Endothelial cell (in vitro differentiated cells): ENCODE results near the gene CFH. TPM values are rescaled to one million over a fixed set of nuclear protein-coding genes. Genes with fewer than 3 reads are reported as not detected.
"Not testable (repeated sequence)": the region's sequence is repeated elsewhere in the genome, so short reads cannot be mapped to it uniquely, and the experiment has no call there.

Experiments used
- DNase-seq: peaks from one replicate; pipeline ENCODE4 v3.0.0; 2021; ENCODE audit warnings: low spot score
- H3K27ac Mint-ChIP-seq: one replicate; pipeline ENCODE4 v1.8.0; 2021; ENCODE audit warnings: mixed read lengths, inconsistent platforms; ENCODE audit not compliant: unreplicated experiment
- H3K27me3 Mint-ChIP-seq: one replicate; pipeline ENCODE4 v1.8.0; 2021; ENCODE audit warnings: mild to moderate bottlenecking, moderate library complexity, mixed read lengths, inconsistent platforms; ENCODE audit not compliant: unreplicated experiment
- H3K36me3 Mint-ChIP-seq: one replicate; pipeline ENCODE4 v1.8.0; 2021; ENCODE audit warnings: mild to moderate bottlenecking, low read depth, mixed read lengths, inconsistent platforms; ENCODE audit not compliant: unreplicated experiment
- H3K4me1 Mint-ChIP-seq: one replicate; pipeline ENCODE4 v1.8.0; 2021; ENCODE audit warnings: mild to moderate bottlenecking, mixed read lengths, inconsistent platforms; ENCODE audit not compliant: unreplicated experiment
- H3K4me3 Mint-ChIP-seq: one replicate; pipeline ENCODE4 v1.8.0; 2021; ENCODE audit warnings: mild to moderate bottlenecking, mixed read lengths, inconsistent platforms; ENCODE audit not compliant: unreplicated experiment
- H3K9me3 Mint-ChIP-seq: one replicate; pipeline ENCODE4 v1.8.0; 2021; ENCODE audit warnings: mixed read lengths, inconsistent platforms; ENCODE audit not compliant: unreplicated experiment
- total RNA-seq: library from RNA; stranded (reverse); fragmentation: NEBNext Ultra II Directional; extraction: Animal tissue kit (Norgen Biotek cat#: 25700); gene quantifications from one replicate; pipeline ENCODE4 v1.2.1, GENCODE V29; 2021; ENCODE audit not compliant: unreplicated experiment
- TF ChIP-seq, protein P1 (sequence below): fragments of 200-600 bp; sonication (generic); IDR thresholded peaks from one replicate; pipeline ENCODE4 v1.5.0; 2021; ENCODE audit warnings: antibody characterized with exemption; ENCODE audit not compliant: unreplicated experiment

Gene CFH
- total RNA-seq, 1 donor from 2014 or later = 67.9 TPM

DNA sequence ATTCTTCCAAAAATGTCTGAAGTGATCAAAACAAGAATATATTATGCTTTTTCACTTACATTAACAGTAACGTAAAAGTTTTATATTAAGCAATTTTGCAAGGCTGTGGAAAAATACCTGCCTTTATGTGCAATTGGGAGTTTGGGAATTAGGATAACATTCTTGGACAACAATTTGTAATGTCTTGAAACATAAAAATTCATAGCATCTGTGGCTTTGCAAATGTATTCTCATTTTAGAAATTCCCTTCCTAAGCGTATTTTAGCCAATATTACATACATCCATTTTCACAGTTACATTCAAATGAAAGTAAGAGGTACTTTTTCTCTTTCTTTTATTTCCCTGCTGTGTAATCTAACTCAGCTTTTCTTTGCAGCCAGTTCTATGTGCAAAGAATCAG lies 13.4 kb upstream of the CFH start:
- Mint-ChIP-seq H3K4me3 (no peak overlapping the region), H3K27me3 (no peaks in the 10 kb centered on the region), H3K9me3 (no peaks in the 10 kb centered on the region), H3K4me1 (no peaks in the 10 kb centered on the region), H3K27ac (no peak overlapping the region), H3K36me3 (no peaks in the 10 kb centered on the region)
- TF ChIP-seq, protein P1, sequence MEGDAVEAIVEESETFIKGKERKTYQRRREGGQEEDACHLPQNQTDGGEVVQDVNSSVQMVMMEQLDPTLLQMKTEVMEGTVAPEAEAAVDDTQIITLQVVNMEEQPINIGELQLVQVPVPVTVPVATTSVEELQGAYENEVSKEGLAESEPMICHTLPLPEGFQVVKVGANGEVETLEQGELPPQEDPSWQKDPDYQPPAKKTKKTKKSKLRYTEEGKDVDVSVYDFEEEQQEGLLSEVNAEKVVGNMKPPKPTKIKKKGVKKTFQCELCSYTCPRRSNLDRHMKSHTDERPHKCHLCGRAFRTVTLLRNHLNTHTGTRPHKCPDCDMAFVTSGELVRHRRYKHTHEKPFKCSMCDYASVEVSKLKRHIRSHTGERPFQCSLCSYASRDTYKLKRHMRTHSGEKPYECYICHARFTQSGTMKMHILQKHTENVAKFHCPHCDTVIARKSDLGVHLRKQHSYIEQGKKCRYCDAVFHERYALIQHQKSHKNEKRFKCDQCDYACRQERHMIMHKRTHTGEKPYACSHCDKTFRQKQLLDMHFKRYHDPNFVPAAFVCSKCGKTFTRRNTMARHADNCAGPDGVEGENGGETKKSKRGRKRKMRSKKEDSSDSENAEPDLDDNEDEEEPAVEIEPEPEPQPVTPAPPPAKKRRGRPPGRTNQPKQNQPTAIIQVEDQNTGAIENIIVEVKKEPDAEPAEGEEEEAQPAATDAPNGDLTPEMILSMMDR = no peak
- DNase-seq = no peak

DNA sequence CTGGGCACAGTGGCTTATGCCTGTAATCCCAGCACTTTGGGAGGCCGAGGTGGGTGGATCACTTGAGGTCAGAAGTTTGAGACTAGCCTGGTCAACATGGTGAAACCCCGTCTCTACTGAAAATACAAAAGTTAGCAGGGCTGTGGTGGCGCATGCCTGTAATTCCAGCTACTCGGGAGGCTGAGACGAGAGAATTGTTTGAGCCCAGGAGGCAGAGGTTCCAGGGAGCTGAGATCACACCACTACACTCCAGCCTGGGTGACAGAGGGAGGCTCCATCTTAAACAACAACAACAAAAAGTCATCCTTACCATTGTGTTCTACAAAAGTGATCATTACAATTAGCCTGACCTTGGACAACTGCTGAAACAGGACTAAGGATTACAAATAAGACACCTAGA lies 12.6 kb upstream of the CFH start:
- H3K9me3 Mint-ChIP-seq, H3K27me3 Mint-ChIP-seq, H3K4me1 Mint-ChIP-seq, DNase-seq, H3K27ac Mint-ChIP-seq, H3K4me3 Mint-ChIP-seq, H3K36me3 Mint-ChIP-seq: not testable (repeated sequence)

DNA sequence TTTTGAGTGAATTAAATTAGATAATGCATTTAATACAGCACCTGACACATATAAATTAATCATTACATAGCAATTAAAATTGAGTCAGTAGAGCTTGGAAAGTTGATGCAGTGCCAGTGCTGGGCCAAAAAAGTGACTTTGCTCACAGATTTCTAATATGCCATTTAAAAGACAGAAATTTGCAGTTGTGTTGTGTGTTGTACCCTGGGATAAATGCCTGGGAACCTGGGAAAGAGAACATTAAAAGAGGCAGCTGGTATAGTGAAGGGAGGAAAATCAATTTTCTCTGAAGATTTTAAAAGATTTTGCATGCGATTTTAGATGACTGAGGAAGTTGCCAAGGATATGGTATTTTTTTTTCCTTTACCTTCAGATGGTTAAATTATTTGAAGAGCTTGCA lies 10.9 kb upstream of the CFH start:
- TF ChIP-seq, protein P1 = no peak
- Mint-ChIP-seq H3K9me3 (no peaks in the 10 kb centered on the region), H3K27ac (no peak overlapping the region), H3K4me1 (no peaks in the 10 kb centered on the region), H3K4me3 (no peak overlapping the region), H3K27me3 (peaks cover 1% of the 10 kb centered on the region), H3K36me3 (no peaks in the 10 kb centered on the region)
- no peak for DNase-seq

DNA sequence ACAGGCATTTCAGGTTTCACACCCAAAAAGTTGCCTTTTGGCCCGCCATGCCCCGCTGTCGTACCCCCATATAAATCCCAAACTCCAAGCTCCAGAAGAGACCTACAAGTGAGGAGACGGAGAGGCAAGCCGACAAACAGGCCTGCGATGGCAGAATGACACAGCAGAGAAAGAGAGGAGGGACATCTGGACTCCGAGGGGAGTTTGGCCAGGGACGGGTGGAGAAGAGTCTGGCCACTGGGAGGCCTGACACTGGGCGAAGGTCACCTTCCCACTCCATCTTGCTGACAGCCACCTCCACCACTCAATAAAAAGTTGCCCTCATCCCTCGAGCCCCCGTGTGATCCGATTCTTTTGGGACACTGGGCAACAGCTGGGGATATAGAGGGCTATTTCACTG lies 1.9 kb upstream of the CFH start:
- DNase-seq = no peak
- H3K27me3 Mint-ChIP-seq = peaks cover 1% of the 10 kb centered on the region
- H3K27ac Mint-ChIP-seq = no peak overlapping the region
- peaks cover 11% of the 10 kb centered on the region for H3K4me1 Mint-ChIP-seq
- TF ChIP-seq, protein P1 = no peak
- no peak overlapping the region for H3K4me3 Mint-ChIP-seq
- no peaks in the 10 kb centered on the region for H3K9me3 Mint-ChIP-seq
- H3K36me3 Mint-ChIP-seq = no peaks in the 10 kb centered on the region

DNA sequence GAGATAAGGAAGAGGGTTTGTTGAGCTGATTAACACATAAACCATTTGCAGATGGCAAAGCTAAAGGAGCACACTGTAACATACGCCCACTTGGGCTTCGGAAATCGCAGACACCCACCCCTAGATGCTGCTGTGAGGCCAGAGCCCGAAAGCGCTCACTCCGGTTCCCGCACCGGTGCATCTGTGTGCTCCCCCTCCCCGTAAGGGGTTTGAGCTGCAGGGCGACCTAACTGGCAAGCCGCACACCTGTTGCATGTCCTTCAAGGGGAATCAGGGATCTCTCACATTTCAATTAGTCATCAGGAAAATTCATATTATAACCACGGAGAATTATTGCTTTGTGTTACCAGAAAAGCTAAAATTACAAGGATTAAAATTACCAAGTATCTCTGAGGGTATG lies 1.4 kb upstream of the CFH start:
- Mint-ChIP-seq H3K27ac (no peak overlapping the region), H3K9me3 (no peaks in the 10 kb centered on the region), H3K4me1 (peaks cover 11% of the 10 kb centered on the region), H3K4me3 (no peak overlapping the region), H3K36me3 (no peaks in the 10 kb centered on the region), H3K27me3 (peaks cover 1% of the 10 kb centered on the region)
- TF ChIP-seq, protein P1 = no peak
- no peak for DNase-seq

DNA sequence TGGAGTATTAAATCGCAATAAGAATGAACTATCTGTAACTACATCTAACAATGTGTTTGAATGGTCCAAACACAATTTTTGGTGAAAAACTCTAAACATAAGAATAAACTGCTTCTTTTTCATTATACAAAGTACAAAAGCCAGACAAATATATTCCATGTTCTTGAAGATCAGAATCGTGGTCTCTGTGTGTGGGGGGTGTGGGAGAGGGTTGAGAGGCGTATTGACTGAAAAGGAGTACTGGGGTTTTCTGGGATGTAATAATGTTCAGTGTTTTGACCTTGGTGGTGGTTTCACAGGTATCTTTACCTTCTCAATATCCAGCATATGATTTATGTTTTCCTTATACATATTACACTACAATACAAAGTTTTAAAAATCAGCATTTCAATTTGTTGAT lies 764 bp upstream of the CFH start:
- no peaks in the 10 kb centered on the region for H3K36me3 Mint-ChIP-seq
- H3K27ac Mint-ChIP-seq = no peak overlapping the region
- peaks cover 11% of the 10 kb centered on the region for H3K4me1 Mint-ChIP-seq
- peaks cover 1% of the 10 kb centered on the region for H3K27me3 Mint-ChIP-seq
- no peak overlapping the region for H3K4me3 Mint-ChIP-seq
- TF ChIP-seq, protein P1 = no peak
- H3K9me3 Mint-ChIP-seq = no peaks in the 10 kb centered on the region
- DNase-seq = no peak
